ENCODE measurements around the gene RANGRF. TPM values are rescaled to one million over a fixed set of nuclear protein-coding genes. Genes with fewer than 3 reads are reported as not detected.

Gene RANGRF
- total RNA-seq, 1 donor from 2014 or later, result 25.6 TPM

DNA sequence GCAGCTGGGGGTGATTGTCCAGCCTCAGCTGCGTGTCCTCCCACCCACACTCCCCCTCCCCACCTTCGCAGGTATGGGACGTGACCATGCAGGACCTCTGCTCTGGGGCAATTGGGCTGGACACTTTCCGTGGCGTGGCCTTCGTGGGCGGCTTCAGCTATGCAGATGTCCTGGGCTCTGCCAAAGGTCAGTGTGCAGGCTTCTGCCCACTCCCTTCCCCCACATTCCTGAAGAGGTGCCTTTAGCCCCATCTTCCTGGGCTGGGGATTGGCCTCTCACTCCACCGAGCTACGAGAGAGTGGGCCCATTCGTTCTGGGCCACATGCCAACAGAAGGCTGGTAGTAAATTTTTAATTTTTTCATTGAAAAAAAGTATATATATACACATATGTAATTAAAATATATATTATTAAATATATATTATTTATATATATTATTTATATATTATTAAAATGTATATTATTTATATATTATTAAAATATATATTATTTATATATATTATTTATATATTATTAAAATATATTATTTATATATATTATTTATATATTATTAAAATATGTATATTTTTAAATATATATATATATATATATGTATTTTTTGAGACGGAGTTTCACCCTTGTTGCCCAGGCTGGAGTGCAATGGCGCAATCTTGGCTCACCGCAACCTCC, 20.9 kb upstream of the RANGRF start:
- Histone ChIP-seq H3K27me3 (ENCODE audit: low read depth) (no peaks in the 10 kb centered on the region), H3K9me3 (replicated peaks) (no peaks in the 10 kb centered on the region), H3K36me3 (peaks cover 71% of the 10 kb centered on the region), H3K27ac (replicated peaks) (no peak overlapping the region), H3K4me3 (no peak overlapping the region), H3K4me1 (no peaks in the 10 kb centered on the region)
- intact Hi-C loops (cut with micrococcal nuclease), result no loop called here
- DNase-seq, result no peak
- TF ChIP-seq, protein P1, sequence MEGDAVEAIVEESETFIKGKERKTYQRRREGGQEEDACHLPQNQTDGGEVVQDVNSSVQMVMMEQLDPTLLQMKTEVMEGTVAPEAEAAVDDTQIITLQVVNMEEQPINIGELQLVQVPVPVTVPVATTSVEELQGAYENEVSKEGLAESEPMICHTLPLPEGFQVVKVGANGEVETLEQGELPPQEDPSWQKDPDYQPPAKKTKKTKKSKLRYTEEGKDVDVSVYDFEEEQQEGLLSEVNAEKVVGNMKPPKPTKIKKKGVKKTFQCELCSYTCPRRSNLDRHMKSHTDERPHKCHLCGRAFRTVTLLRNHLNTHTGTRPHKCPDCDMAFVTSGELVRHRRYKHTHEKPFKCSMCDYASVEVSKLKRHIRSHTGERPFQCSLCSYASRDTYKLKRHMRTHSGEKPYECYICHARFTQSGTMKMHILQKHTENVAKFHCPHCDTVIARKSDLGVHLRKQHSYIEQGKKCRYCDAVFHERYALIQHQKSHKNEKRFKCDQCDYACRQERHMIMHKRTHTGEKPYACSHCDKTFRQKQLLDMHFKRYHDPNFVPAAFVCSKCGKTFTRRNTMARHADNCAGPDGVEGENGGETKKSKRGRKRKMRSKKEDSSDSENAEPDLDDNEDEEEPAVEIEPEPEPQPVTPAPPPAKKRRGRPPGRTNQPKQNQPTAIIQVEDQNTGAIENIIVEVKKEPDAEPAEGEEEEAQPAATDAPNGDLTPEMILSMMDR (IDR thresholded peaks at IDR 0.05; ENCODE audit: borderline replicate concordance), result no peak

- no peaks in the 10 kb centered on the region for H3K9me3 ChIP-seq (replicated peaks)
- peaks cover 60% of the 10 kb centered on the region for H3K36me3 ChIP-seq
- no peaks in the 10 kb centered on the region for H3K27me3 ChIP-seq (ENCODE audit: low read depth)
- no peak overlapping the region for H3K27ac ChIP-seq (replicated peaks)
- intact Hi-C loops (cut with micrococcal nuclease), result no loop called here
- no peak overlapping the region for H3K4me3 ChIP-seq
- TF ChIP-seq, protein P1 (IDR thresholded peaks at IDR 0.05; ENCODE audit: borderline replicate concordance), result no peak
- no peaks in the 10 kb centered on the region for H3K4me1 ChIP-seq
- no peak for DNase-seq
These were observed 19.7 kb upstream of the RANGRF start for GRCh38 chr17:8268550-8269298.

GRCh38 chr17:8272421-8272820, 16.0 kb upstream of the RANGRF start:
- Histone ChIP-seq H3K27me3 (ENCODE audit: low read depth) (no peaks in the 10 kb centered on the region), H3K36me3 (peaks cover 24% of the 10 kb centered on the region), H3K27ac (replicated peaks) (no peak overlapping the region), H3K4me3 (no peak overlapping the region), H3K9me3 (replicated peaks) (no peaks in the 10 kb centered on the region), H3K4me1 (no peaks in the 10 kb centered on the region)
- DNase-seq, result no peak
- TF ChIP-seq, protein P1 (IDR thresholded peaks at IDR 0.05; ENCODE audit: borderline replicate concordance), result no peak
- intact Hi-C loops (cut with micrococcal nuclease), result no loop called here

DNA sequence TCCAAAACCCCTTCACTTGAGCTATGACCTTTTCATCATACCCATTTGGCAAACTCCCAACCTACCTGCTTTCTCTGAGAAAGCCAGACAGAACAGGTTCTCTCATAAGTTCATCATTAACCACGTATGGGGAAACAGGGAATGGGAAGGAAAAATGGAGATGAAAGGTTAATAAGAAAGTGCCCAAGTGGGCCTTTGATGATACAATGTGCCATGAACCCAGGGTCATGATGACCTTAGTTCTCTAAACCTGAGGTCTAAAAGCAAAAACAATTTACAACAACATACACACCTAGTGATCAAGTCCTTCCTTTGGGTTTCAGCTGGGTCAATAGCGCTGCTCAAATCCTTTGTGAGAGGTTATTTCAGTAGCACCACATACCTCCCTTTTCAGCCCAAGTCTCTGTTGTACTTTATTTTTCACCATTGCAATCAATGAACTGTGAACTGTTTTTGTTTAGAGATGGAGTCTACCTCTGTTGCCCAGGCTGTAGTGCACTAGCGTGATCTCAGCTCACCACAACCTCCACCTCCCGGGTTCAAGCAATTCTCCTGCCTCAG, 14.5 kb upstream of the RANGRF start:
- H3K36me3 ChIP-seq, result peaks cover 15% of the 10 kb centered on the region
- intact Hi-C loops (cut with micrococcal nuclease), result no loop called here
- TF ChIP-seq, protein P1 (IDR thresholded peaks at IDR 0.05; ENCODE audit: borderline replicate concordance), result no peak
- H3K27ac ChIP-seq (replicated peaks), result no peak overlapping the region
- H3K4me3 ChIP-seq, result no peak overlapping the region
- no peaks in the 10 kb centered on the region for H3K27me3 ChIP-seq (ENCODE audit: low read depth)
- H3K4me1 ChIP-seq, result no peaks in the 10 kb centered on the region
- H3K9me3 ChIP-seq (replicated peaks), result no peaks in the 10 kb centered on the region
- no peak for DNase-seq

DNA sequence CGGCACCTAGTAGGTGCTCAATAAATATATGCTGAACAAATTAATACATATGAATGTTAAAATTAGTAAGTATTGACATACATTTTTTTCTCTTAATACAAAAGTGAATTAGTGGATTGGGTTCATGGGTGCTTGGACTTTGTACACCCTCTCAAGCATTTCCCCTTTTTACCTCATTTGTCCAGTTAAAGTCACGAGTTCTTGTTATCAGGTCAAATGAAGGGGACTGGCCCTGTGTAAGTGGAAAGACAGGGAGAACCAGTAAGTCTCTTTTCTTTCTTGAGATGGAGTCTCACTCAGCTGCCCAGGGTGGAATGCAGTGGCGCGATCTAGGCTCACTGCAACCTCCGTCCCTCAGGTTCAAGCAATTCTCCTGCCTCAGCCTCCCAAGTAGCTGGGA, 13.7 kb upstream of the RANGRF start:
- intact Hi-C loops (cut with micrococcal nuclease), result no loop called here
- DNase-seq, result no peak
- H3K9me3 ChIP-seq (replicated peaks), result no peaks in the 10 kb centered on the region
- H3K4me1 ChIP-seq, result no peaks in the 10 kb centered on the region
- H3K27ac ChIP-seq (replicated peaks), result no peak overlapping the region
- no peak overlapping the region for H3K4me3 ChIP-seq
- TF ChIP-seq, protein P1 (IDR thresholded peaks at IDR 0.05; ENCODE audit: borderline replicate concordance), result no peak
- H3K36me3 ChIP-seq, result peaks cover 6% of the 10 kb centered on the region
- no peaks in the 10 kb centered on the region for H3K27me3 ChIP-seq (ENCODE audit: low read depth)
